HG03196 (cell line): ENCODE measurements around the gene WASHC4.
"Not testable (repeated sequence)": the region's sequence is repeated elsewhere in the genome, so short reads cannot be mapped to it uniquely, and the experiment has no call there.

Experiments used
- ATAC-seq: cut with Tn5 transposase; IDR thresholded peaks from one replicate; pipeline ENCODE4 v1.9.1; 2021; ENCODE audit not compliant: unreplicated experiment

Gene WASHC4

GRCh38 chr12:105090361-105090760, 17.2 kb upstream of the WASHC4 start:
- no peak for ATAC-seq

GRCh38 chr12:105091476-105092206, 15.9 kb upstream of the WASHC4 start:
- ATAC-seq: no peak

- no peak for ATAC-seq
These were observed 15.2 kb upstream of the WASHC4 start for GRCh38 chr12:105092336-105092735.

- not testable (repeated sequence) for ATAC-seq
These were observed 12.2 kb upstream of the WASHC4 start for GRCh38 chr12:105095338-105095737.

GRCh38 chr12:105099356-105099755, 8.2 kb upstream of the WASHC4 start:
- ATAC-seq: no peak

- no peak for ATAC-seq
These were observed 7.1 kb upstream of the WASHC4 start for GRCh38 chr12:105100207-105100985.

- ATAC-seq: no peak
These were observed 6.5 kb upstream of the WASHC4 start for GRCh38 chr12:105100998-105101397.

- ATAC-seq: no peak
These were observed 4.9 kb upstream of the WASHC4 start for GRCh38 chr12:105102673-105103072.

- no peak for ATAC-seq
These were observed 2.8 kb upstream of the WASHC4 start for GRCh38 chr12:105104762-105105161.

GRCh38 chr12:105106621-105107020, 910 bp upstream of the WASHC4 start:
- no peak for ATAC-seq

GRCh38 chr12:105107171-105107493, 399 bp upstream of the WASHC4 start:
- peak; percentile 7 for ATAC-seq

GRCh38 chr12:105109465-105110212, 2.1 kb downstream of the WASHC4 start:
- no peak for ATAC-seq

GRCh38 chr12:105110851-105111250, 3.3 kb downstream of the WASHC4 start:
- no peak for ATAC-seq

- no peak for ATAC-seq
These were observed 5.6 kb downstream of the WASHC4 start for GRCh38 chr12:105113094-105113493.

- ATAC-seq: no peak
These were observed 9.4 kb downstream of the WASHC4 start for GRCh38 chr12:105116969-105117368.

GRCh38 chr12:105120551-105120950, 13.0 kb downstream of the WASHC4 start:
- no peak for ATAC-seq

GRCh38 chr12:105138248-105138647, 30.7 kb downstream of the WASHC4 start:
- ATAC-seq: no peak

- ATAC-seq: no peak
These were observed 33.9 kb downstream of the WASHC4 start for GRCh38 chr12:105141320-105141922.

GRCh38 chr12:105142259-105142658, 34.7 kb downstream of the WASHC4 start:
- no peak for ATAC-seq

- no peak for ATAC-seq
These were observed 48.7 kb downstream of the WASHC4 start for GRCh38 chr12:105156260-105156659.

- ATAC-seq: no peak
These were observed 50.1 kb downstream of the WASHC4 start for GRCh38 chr12:105157606-105158005.
